Lower lobe of right lung (tissue), 2 donors: ENCODE measurements around the gene GPR101. TPM values are rescaled to one million over a fixed set of nuclear protein-coding genes. Genes with fewer than 3 reads are reported as not detected.

ENCODE experiments used
- ATAC-seq, 2 donors: fragments of 200-7000 bp; cut with Tn5 transposase; one replicate each; pipeline ENCODE4 v1.9.1; 2020 to 2022; ENCODE audit warnings: mild to moderate bottlenecking in 2 of 2, moderate library complexity in 2 of 2
- DNase-seq: peaks from one replicate; pipeline ENCODE4 v3.0.0-alpha.2; 2020
- H3K27ac ChIP-seq: fragments of 200-600 bp; one replicate; pipeline ENCODE4 v1.8.0; 2022
- H3K27me3 ChIP-seq: fragments of 200-600 bp; one replicate; pipeline ENCODE4 v1.8.0; 2022; ENCODE audit warnings: low read depth
- H3K36me3 ChIP-seq: fragments of 200-600 bp; one replicate; pipeline ENCODE4 v1.8.0; 2022; ENCODE audit warnings: mild to moderate bottlenecking
- H3K4me1 ChIP-seq: fragments of 200-600 bp; one replicate; pipeline ENCODE4 v1.8.0; 2022
- H3K4me3 ChIP-seq: fragments of 200-600 bp; one replicate; pipeline ENCODE4 v1.8.0; 2022; ENCODE audit warnings: mild to moderate bottlenecking
- H3K9me3 ChIP-seq: fragments of 200-600 bp; one replicate; pipeline ENCODE4 v1.8.0; 2022
- CTCF ChIP-seq: fragments of 200-600 bp; IDR thresholded peaks from one replicate; pipeline ENCODE4 v1.8.0; 2022; ENCODE audit warnings: antibody characterized with exemption, mild to moderate bottlenecking
- intact Hi-C: fragments of 100-400 bp; cut with DNase I; formaldehyde crosslinking; loops from one replicate; pipeline ENCODE4 v1.11.0; 2022
- total RNA-seq: library from RNA; stranded (reverse); fragmentation: NEBNext Ultra II Directional; extraction: Animal tissue kit (Norgen Biotek cat#: 25700); gene quantifications from one replicate; pipeline ENCODE4 v1.2.1, GENCODE V29; 2021
- donor health status: DM: no; HTN: yes; CAD: no; lungs with severe emphysema.

Gene GPR101
- total RNA-seq, 1 donor from 2014 or later = not detected

- H3K27ac ChIP-seq = no peak overlapping the region
- TF ChIP-seq CTCF = no peak
- ATAC-seq (no peak), DNase-seq (no peak)
- H3K4me1 ChIP-seq = no peaks in the 10 kb centered on the region
- H3K4me3 ChIP-seq = no peak overlapping the region
- intact Hi-C loops = no loop called here
- H3K9me3 ChIP-seq = no peaks in the 10 kb centered on the region
- no peaks in the 10 kb centered on the region for H3K36me3 ChIP-seq
- no peaks in the 10 kb centered on the region for H3K27me3 ChIP-seq
Measured at GRCh38 chrX:137062915-137063617, 29.3 kb upstream of the GPR101 start.

- Histone ChIP-seq H3K27ac (no peak overlapping the region), H3K4me1 (no peaks in the 10 kb centered on the region), H3K27me3 (no peaks in the 10 kb centered on the region), H3K36me3 (no peaks in the 10 kb centered on the region), H3K4me3 (no peak overlapping the region), H3K9me3 (no peaks in the 10 kb centered on the region)
- intact Hi-C loops = no loop called here
- no peak for TF ChIP-seq CTCF
- DNase-seq (no peak), ATAC-seq (no peak)
Measured at GRCh38 chrX:137058339-137059127, 24.7 kb upstream of the GPR101 start.

DNA sequence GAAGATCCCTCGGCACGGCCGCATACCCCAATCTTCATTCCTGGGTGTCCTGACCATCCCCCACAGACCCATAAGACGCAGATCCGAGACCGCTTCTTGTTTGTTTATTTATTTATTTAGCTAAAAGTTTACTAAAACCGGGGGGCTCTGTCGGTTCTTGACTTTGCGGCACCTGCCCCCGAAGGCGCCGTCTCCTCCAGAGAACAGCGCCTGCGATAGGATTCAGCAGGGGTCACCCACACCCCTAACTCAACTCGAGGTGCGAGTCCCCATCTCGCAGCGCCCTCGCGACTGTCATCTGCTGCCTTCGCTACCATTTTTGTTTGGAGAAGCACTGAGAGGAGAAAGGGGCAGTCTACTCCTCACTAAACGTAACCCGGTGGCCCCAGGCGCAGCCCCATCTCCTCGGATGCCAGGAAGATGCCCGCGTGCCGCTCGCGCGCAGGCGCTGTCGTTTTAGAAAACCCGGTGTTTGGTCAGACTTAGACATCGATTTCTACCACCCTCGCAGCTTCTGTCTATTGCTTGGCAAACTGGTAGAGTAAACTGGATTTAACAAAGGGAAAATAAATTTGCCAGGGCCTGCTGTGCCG is 18.9 kb upstream of the GPR101 start:
- no peaks in the 10 kb centered on the region for H3K36me3 ChIP-seq
- peak in 1 of 2 donors; percentile 21 for ATAC-seq
- H3K27ac ChIP-seq = no peak overlapping the region
- H3K9me3 ChIP-seq = no peaks in the 10 kb centered on the region
- peak overlapping the region; percentile 45 for H3K4me3 ChIP-seq
- TF ChIP-seq CTCF = peak; percentile 4
- DNase-seq = no peak
- H3K4me1 ChIP-seq = peaks cover 13% of the 10 kb centered on the region
- no peaks in the 10 kb centered on the region for H3K27me3 ChIP-seq
- intact Hi-C loops = no loop called here

DNA sequence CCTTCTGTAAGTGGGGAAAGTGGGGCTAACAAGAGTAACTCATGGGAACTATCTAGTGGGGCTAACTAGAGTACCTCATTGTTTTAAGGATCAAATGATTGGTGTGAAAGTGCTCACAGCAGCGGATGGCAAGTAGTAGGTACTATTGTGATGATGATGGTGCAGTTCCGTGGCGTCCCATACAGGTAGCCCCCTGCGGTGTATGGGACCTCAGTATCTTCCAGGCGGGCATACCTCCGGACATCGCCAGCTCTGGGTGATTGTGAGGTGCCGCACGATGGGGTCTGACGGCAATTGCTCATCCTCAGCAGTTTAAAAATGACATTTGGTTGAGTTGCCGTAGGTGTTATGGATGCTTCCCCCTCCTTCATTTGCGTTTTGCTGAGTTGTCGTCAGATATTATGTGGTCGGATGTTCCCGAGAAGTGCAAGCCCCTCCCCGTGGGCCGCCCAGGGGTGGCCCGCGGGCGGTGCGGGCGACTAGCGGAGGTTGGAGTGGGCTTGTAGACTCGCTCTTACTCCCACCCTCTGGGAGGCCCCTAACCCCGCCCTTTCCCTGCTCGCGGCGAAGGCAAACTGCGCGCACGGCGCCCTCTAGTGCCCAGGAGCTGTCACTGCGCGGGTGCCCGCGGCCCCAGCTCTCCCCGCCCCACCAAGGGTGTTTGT is 18.3 kb upstream of the GPR101 start:
- ATAC-seq (peak; percentile 94 to 96), DNase-seq (peak; percentile 65)
- no peaks in the 10 kb centered on the region for H3K36me3 ChIP-seq
- peak; percentile 78 for TF ChIP-seq CTCF
- peak overlapping the region; percentile 45 for H3K4me3 ChIP-seq
- no peaks in the 10 kb centered on the region for H3K9me3 ChIP-seq
- H3K27me3 ChIP-seq = no peaks in the 10 kb centered on the region
- peaks cover 13% of the 10 kb centered on the region for H3K4me1 ChIP-seq
- no peak overlapping the region for H3K27ac ChIP-seq
- intact Hi-C loops = no loop called here

GRCh38 chrX:137044893-137045292 is 11.1 kb upstream of the GPR101 start:
- no peak overlapping the region for H3K4me3 ChIP-seq
- intact Hi-C loops = no loop called here
- ATAC-seq (no peak), DNase-seq (no peak)
- no peak overlapping the region for H3K27ac ChIP-seq
- no peaks in the 10 kb centered on the region for H3K9me3 ChIP-seq
- TF ChIP-seq CTCF = no peak
- no peaks in the 10 kb centered on the region for H3K27me3 ChIP-seq
- no peaks in the 10 kb centered on the region for H3K36me3 ChIP-seq
- no peaks in the 10 kb centered on the region for H3K4me1 ChIP-seq
